Measurements from ENCODE around the gene SPAG17.

The SPAG17 gene

DNA sequence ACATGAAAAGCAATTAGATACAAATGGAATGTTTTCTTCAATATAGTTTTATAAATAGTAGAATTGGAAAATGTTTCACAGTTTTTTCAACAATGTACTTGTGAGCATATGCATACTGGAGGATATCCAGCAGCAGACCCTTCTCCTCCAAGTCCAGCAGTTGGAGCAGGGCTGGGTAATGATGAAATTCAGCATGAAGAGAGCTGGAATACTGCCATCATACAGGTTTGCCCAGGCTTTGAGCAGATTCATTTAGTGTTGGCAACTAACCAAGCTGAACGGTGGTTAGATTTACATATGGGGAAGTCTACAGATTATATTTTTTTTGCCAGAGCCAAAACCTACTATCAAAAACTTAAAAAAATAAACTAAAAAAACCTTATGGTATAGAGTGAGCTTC, 217.1 kb downstream of the SPAG17 start:
- Histone ChIP-seq H3K4me1 (ENCODE audit: control insufficient read depth, insufficient read depth, low read length) (no peaks in the 10 kb centered on the region), H3K36me3 (ENCODE audit: control insufficient read depth in 2 of 2, insufficient read depth in 1 of 2, low read length in 2 of 2) (peaks cover 0 to 11% of the 10 kb centered on the region in 2 experiments; a peak in 1 of 3 replicates), H3K4me3 (ENCODE audit: low read depth, low read length) (no peak overlapping the region), H3K9me3 (ENCODE audit: control insufficient read depth, insufficient read depth, low read depth, low read length) (no peaks in the 10 kb centered on the region), H3K27ac (ENCODE audit: extremely low read depth, low read depth, low read length) (no peak overlapping the region)
- CTCF ChIA-PET = interaction anchor here (0.6 to 0.7 kb wide), 2 partner anchors 73 to 1151 kb away, joined by 3 read pairs; no protein-coding TSS in a partner anchor
- no peak for TF ChIP-seq GLIS1 (tag by site-specific recombination; IDR thresholded peaks at IDR 0.05)
- TF ChIP-seq, protein P1, sequence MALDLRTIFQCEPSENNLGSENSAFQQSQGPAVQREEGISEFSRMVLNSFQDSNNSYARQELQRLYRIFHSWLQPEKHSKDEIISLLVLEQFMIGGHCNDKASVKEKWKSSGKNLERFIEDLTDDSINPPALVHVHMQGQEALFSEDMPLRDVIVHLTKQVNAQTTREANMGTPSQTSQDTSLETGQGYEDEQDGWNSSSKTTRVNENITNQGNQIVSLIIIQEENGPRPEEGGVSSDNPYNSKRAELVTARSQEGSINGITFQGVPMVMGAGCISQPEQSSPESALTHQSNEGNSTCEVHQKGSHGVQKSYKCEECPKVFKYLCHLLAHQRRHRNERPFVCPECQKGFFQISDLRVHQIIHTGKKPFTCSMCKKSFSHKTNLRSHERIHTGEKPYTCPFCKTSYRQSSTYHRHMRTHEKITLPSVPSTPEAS (tag by site-specific recombination; IDR thresholded peaks at IDR 0.05) = no peak
- TF ChIP-seq, protein P2, sequence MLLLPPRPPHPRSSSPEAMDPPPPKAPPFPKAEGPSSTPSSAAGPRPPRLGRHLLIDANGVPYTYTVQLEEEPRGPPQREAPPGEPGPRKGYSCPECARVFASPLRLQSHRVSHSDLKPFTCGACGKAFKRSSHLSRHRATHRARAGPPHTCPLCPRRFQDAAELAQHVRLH (tag by site-specific recombination; IDR thresholded peaks at IDR 0.05) = no peak
- TF ChIP-seq, protein P3, sequence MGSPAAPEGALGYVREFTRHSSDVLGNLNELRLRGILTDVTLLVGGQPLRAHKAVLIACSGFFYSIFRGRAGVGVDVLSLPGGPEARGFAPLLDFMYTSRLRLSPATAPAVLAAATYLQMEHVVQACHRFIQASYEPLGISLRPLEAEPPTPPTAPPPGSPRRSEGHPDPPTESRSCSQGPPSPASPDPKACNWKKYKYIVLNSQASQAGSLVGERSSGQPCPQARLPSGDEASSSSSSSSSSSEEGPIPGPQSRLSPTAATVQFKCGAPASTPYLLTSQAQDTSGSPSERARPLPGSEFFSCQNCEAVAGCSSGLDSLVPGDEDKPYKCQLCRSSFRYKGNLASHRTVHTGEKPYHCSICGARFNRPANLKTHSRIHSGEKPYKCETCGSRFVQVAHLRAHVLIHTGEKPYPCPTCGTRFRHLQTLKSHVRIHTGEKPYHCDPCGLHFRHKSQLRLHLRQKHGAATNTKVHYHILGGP (tag by site-specific recombination; IDR thresholded peaks at IDR 0.05) = no peak
- TF ChIP-seq ZNF112 (tag by site-specific recombination; IDR thresholded peaks at IDR 0.05) = no peak
- TF ChIP-seq ZNF2 (tag by site-specific recombination; IDR thresholded peaks at IDR 0.05) = no peak
- TF ChIP-seq OSR2 (tag by site-specific recombination; IDR thresholded peaks at IDR 0.05) = no peak
- no peak for TF ChIP-seq ZNF654 (tag by site-specific recombination; IDR thresholded peaks at IDR 0.05; ENCODE audit: low read depth)
- TF ChIP-seq ZNF266 (tag by site-specific recombination; IDR thresholded peaks at IDR 0.05; ENCODE audit: low read depth) = no peak
- TF ChIP-seq YY1 (tag by site-specific recombination; IDR thresholded peaks at IDR 0.05) = no peak
- TF ChIP-seq, protein P4, sequence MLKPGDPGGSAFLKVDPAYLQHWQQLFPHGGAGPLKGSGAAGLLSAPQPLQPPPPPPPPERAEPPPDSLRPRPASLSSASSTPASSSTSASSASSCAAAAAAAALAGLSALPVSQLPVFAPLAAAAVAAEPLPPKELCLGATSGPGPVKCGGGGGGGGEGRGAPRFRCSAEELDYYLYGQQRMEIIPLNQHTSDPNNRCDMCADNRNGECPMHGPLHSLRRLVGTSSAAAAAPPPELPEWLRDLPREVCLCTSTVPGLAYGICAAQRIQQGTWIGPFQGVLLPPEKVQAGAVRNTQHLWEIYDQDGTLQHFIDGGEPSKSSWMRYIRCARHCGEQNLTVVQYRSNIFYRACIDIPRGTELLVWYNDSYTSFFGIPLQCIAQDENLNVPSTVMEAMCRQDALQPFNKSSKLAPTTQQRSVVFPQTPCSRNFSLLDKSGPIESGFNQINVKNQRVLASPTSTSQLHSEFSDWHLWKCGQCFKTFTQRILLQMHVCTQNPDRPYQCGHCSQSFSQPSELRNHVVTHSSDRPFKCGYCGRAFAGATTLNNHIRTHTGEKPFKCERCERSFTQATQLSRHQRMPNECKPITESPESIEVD (tag by site-specific recombination; IDR thresholded peaks at IDR 0.05) = peak; percentile 44; the same call in 1 of the 2 replicates
- peak; percentile 17; the same call in 1 of the 2 replicates for TF ChIP-seq ZNF558 (tag by site-specific recombination; IDR thresholded peaks at IDR 0.05)
- TF ChIP-seq, protein P5, sequence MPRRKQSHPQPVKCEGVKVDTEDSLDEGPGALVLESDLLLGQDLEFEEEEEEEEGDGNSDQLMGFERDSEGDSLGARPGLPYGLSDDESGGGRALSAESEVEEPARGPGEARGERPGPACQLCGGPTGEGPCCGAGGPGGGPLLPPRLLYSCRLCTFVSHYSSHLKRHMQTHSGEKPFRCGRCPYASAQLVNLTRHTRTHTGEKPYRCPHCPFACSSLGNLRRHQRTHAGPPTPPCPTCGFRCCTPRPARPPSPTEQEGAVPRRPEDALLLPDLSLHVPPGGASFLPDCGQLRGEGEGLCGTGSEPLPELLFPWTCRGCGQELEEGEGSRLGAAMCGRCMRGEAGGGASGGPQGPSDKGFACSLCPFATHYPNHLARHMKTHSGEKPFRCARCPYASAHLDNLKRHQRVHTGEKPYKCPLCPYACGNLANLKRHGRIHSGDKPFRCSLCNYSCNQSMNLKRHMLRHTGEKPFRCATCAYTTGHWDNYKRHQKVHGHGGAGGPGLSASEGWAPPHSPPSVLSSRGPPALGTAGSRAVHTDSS (tag by site-specific recombination; IDR thresholded peaks at IDR 0.05) = no peak
- TF ChIP-seq ZNF530 (tag by site-specific recombination; IDR thresholded peaks at IDR 0.05; ENCODE audit: low read depth) = no peak
- no peak for TF ChIP-seq ZNF777 (tag by site-specific recombination; IDR thresholded peaks at IDR 0.05; ENCODE audit: borderline replicate concordance)
- TF ChIP-seq, protein P6, sequence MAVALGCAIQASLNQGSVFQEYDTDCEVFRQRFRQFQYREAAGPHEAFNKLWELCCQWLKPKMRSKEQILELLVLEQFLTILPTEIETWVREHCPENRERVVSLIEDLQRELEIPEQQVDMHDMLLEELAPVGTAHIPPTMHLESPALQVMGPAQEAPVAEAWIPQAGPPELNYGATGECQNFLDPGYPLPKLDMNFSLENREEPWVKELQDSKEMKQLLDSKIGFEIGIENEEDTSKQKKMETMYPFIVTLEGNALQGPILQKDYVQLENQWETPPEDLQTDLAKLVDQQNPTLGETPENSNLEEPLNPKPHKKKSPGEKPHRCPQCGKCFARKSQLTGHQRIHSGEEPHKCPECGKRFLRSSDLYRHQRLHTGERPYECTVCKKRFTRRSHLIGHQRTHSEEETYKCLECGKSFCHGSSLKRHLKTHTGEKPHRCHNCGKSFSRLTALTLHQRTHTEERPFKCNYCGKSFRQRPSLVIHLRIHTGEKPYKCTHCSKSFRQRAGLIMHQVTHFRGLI (tag by site-specific recombination; IDR thresholded peaks at IDR 0.05) = 0 out of 2 replicates have a peak, but pooled peaks have one; percentile 1
- no peak for TF ChIP-seq GLI2 (tag by site-specific recombination; IDR thresholded peaks at IDR 0.05; ENCODE audit: borderline replicate concordance, low read depth)
- TF ChIP-seq, protein P7, sequence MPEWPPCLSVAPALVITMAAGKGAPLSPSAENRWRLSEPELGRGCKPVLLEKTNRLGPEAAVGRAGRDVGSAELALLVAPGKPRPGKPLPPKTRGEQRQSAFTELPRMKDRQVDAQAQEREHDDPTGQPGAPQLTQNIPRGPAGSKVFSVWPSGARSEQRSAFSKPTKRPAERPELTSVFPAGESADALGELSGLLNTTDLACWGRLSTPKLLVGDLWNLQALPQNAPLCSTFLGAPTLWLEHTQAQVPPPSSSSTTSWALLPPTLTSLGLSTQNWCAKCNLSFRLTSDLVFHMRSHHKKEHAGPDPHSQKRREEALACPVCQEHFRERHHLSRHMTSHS (tag by site-specific recombination; IDR thresholded peaks at IDR 0.05) = no peak
- no peak for TF ChIP-seq ZSCAN23 (tag by site-specific recombination; IDR thresholded peaks at IDR 0.05)
- POLR2A ChIA-PET = no interaction called here
